ENCODE results near the gene OGFR. TPM values are rescaled to one million over a fixed set of nuclear protein-coding genes. Genes with fewer than 3 reads are reported as not detected.

The OGFR gene
- total and polyA plus RNA-seq, 2 donors (not counting 1 experiment from before 2014, with no cell fraction given), result 71.7 to 102 TPM

- Mint-ChIP-seq H3K27me3 (no peaks in the 10 kb centered on the region), H3K4me3 (peak overlapping the region; percentile 72), H3K9me3 (ENCODE audit: insufficient read depth) (no peaks in the 10 kb centered on the region), H3K27ac (no peak overlapping the region), H3K4me1 (peaks cover 33% of the 10 kb centered on the region)
- H2AFZ ChIP-seq (ENCODE audit: insufficient read depth, low read depth, low read length, poor library complexity, severe bottlenecking), result no peak overlapping the region
- H3K4me2 ChIP-seq (replicated peaks; ENCODE audit: low read depth, low read length, poor library complexity, severe bottlenecking), result no peak overlapping the region
- DNase-seq, result no peak
- ChIA-PET CTCF (interaction anchor here (0.7 to 4.3 kb wide), 29 partner anchors 9 to 507 kb away, joined by 3 to 36 read pairs (median 5); partner anchors contain the start of genes COL9A3, MRGBP, RPS21 and SLCO4A1), POLR2A (interaction anchor here (0.6 to 1.1 kb wide), 2 partner anchors 11 to 505 kb away, joined by 3 to 6 read pairs; partner anchors contain the start of gene MRGBP)
- H3K9ac ChIP-seq (ENCODE audit: low read length), result no peak overlapping the region
- ATAC-seq (ENCODE audit: low read depth), result no peak
- H3K79me2 ChIP-seq (ENCODE audit: control insufficient read depth, insufficient read depth, low read length), result peaks cover 34% of the 10 kb centered on the region
- peaks cover 17 to 38% of the 10 kb centered on the region in 2 donors for H3K4me1 ChIP-seq (ENCODE audit: control insufficient read depth in 2 of 2, insufficient read depth in 2 of 2, low read length in 2 of 2)
- peaks cover 0 to 55% of the 10 kb centered on the region in 2 experiments for H3K36me3 ChIP-seq (replicated peaks in 1 of 2; ENCODE audit: control extremely low read depth in 1 of 2, control insufficient read depth in 1 of 2, extremely low read depth in 1 of 2, insufficient read depth in 2 of 2, low read length in 1 of 2)
- WGBS (ENCODE audit: insufficient coverage), result 92% methylated on average over 22 of the region's 23 CpGs
- no peaks in the 10 kb centered on the region for H3K9me3 ChIP-seq (ENCODE audit: control extremely low read depth in 1 of 3, control insufficient read depth in 2 of 3, insufficient read depth in 1 of 3, low read length in 2 of 3)
- no peaks in the 10 kb centered on the region for H3K27me3 ChIP-seq (replicated peaks in 1 of 4; ENCODE audit: control extremely low read depth in 1 of 4, control insufficient read depth in 3 of 4, insufficient read depth in 4 of 4, low read length in 3 of 4)
- H4K20me1 ChIP-seq (ENCODE audit: control insufficient read depth, insufficient read depth, low read length, poor library complexity, severe bottlenecking), result peaks cover 73% of the 10 kb centered on the region
- H3K4me3 ChIP-seq (ENCODE audit: control extremely low read depth in 1 of 5, extremely low read depth in 1 of 5, insufficient read depth in 1 of 5, low read depth in 2 of 5, low read length in 4 of 5), result no peak overlapping the region
- intact Hi-C loops (cut with micrococcal nuclease), result loop anchor here (1.0 to 5.0 kb wide), 5 partner anchors 31 to 505 kb away; partner anchors contain the start of genes ADRM1 and SLCO4A1
- TF ChIP-seq EZH2 (IDR thresholded peaks at IDR 0.05; ENCODE audit: borderline replicate concordance, insufficient read depth, low read depth, low read length, poor library complexity, severe bottlenecking) (no peak), CTCF (IDR thresholded peaks at IDR 0.05) (no peak)
- H3K27ac ChIP-seq (ENCODE audit: low read length in 2 of 2), result no peak overlapping the region
Observed at GRCh38 chr20:62807444-62808210, 3.0 kb downstream of the OGFR start.

Data from B cell (primary cell).